Neural progenitor cell (in vitro differentiated cells): Measurements from ENCODE around the gene KLK4. TPM values are rescaled to one million over a fixed set of nuclear protein-coding genes. Genes with fewer than 3 reads are reported as not detected.

Experiments used
- DNase-seq: peaks from one replicate; pipeline ENCODE4 v3.0.0-alpha.2; 2016; ENCODE audit warnings: low spot score
- H2AFZ ChIP-seq: fragments of 200-600 bp; sonication (generic); replicated peaks from 2 replicates; pipeline ENCODE4 v1.6.1; 2016; ENCODE audit warnings: antibody characterized with exemption
- H3F3A ChIP-seq: fragments of 200-600 bp; sonication (generic); 2 replicates; pipeline ENCODE4 v1.6.1; 2016; ENCODE audit warnings: antibody characterized with exemption, low read depth
- H3K27ac ChIP-seq: fragments of 200-600 bp; sonication (generic); 2 replicates; pipeline ENCODE4 v1.5.1; 2016; ENCODE audit warnings: mild to moderate bottlenecking
- H3K27me3 ChIP-seq: fragments of 200-600 bp; sonication (generic); 2 replicates; pipeline ENCODE4 v1.6.1; 2016; ENCODE audit warnings: mild to moderate bottlenecking, moderate library complexity
- H3K36me3 ChIP-seq: fragments of 200-600 bp; sonication (generic); 2 replicates; pipeline ENCODE4 v1.5.1; 2016
- H3K4me1 ChIP-seq: fragments of 200-600 bp; sonication (generic); 2 replicates; pipeline ENCODE4 v1.6.1; 2016; ENCODE audit warnings: mixed run types
- H3K4me2 ChIP-seq: fragments of 200-600 bp; sonication (generic); 2 replicates; pipeline ENCODE4 v1.6.1; 2016
- H3K4me3 ChIP-seq: fragments of 200-600 bp; sonication (generic); 2 replicates; pipeline ENCODE4 v1.5.1; 2016
- H3K79me2 ChIP-seq: fragments of 200-600 bp; sonication (generic); 2 replicates; pipeline ENCODE4 v1.6.1; 2016; ENCODE audit warnings: low read depth
- H3K9ac ChIP-seq: fragments of 200-600 bp; sonication (generic); 2 replicates; pipeline ENCODE4 v1.6.1; 2016
- H3K9me3 ChIP-seq: fragments of 200-600 bp; sonication (generic); 2 replicates; pipeline ENCODE4 v1.5.1; 2016; ENCODE audit warnings: low read depth
- H4K20me1 ChIP-seq: fragments of 200-600 bp; sonication (generic); 2 replicates; pipeline ENCODE4 v1.6.1; 2016; ENCODE audit warnings: low read depth
- H3K27ac Mint-ChIP-seq: 3 replicates; pipeline ENCODE4 v1.8.0; 2021; ENCODE audit warnings: mixed read lengths
- H3K27me3 Mint-ChIP-seq: 2 replicates; pipeline ENCODE4 v1.8.0; 2022; ENCODE audit warnings: low read depth, mild to moderate bottlenecking, inconsistent platforms, moderate library complexity, mixed read lengths; ENCODE audit not compliant: insufficient read depth
- H3K36me3 Mint-ChIP-seq: 3 replicates; pipeline ENCODE4 v1.8.0; 2021; ENCODE audit warnings: mixed read lengths
- H3K4me1 Mint-ChIP-seq: 3 replicates; pipeline ENCODE4 v1.8.0; 2021; ENCODE audit warnings: mixed read lengths
- H3K4me3 Mint-ChIP-seq: 3 replicates; pipeline ENCODE4 v1.8.0; 2021; ENCODE audit warnings: mild to moderate bottlenecking, moderate library complexity, mixed read lengths
- H3K9me3 Mint-ChIP-seq: 3 replicates; pipeline ENCODE4 v1.8.0; 2020; ENCODE audit warnings: mixed read lengths
- EZH2 ChIP-seq: fragments of 200-600 bp; sonication (generic); IDR thresholded peaks from 2 replicates; pipeline ENCODE4 v1.6.1; 2017; ENCODE audit warnings: antibody characterized with exemption, mild to moderate bottlenecking, moderate library complexity
- EZH2phosphoT487 ChIP-seq: fragments of 200-600 bp; sonication (generic); IDR thresholded peaks from 2 replicates; pipeline ENCODE4 v1.6.1; 2017; ENCODE audit warnings: antibody characterized with exemption
- total RNA-seq: library from RNA; depleted of rRNA; stranded (reverse); fragments of >200 nt; gene quantifications from 2 replicates; pipeline ENCODE4 v1.2.3, GENCODE V29; 2015; ENCODE audit warnings: low replicate concordance
- TF ChIP-seq, protein P1 (sequence below): fragments of 200-600 bp; sonication (generic); IDR thresholded peaks from 2 replicates; pipeline ENCODE4 v1.5.1; 2017; ENCODE audit warnings: antibody characterized with exemption, mild to moderate bottlenecking

KLK4 gene
- total RNA-seq, 1 donor from 2014 or later: not detected

DNA sequence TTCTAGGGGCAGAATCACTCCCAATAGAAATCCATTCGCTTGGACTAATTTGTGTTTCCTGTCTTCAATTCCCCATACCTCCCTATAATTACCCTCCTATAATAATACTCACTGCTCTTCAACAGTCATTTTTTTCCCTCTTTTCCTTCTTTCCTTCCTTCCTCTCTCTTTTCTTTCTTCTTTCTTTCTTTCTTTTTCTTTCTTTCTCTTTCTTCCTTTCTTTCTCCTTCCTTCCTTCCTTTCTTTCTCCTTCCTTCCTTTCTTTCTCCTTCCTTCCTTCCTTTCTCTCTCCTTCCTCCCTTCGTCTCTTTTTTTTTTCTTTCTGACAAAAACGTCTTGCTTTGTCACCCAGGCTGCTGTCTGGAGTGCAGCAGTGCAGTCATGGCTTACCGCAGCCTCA lies 33.6 kb upstream of the KLK4 start:
- DNase-seq: no peak
- H3K9ac ChIP-seq: no peak overlapping the region
- Mint-ChIP-seq H3K27me3 (peaks cover 11% of the 10 kb centered on the region), H3K27ac (no peak overlapping the region), H3K4me3 (no peak overlapping the region), H3K36me3 (no peaks in the 10 kb centered on the region), H3K9me3 (peaks cover 7% of the 10 kb centered on the region), H3K4me1 (no peaks in the 10 kb centered on the region)
- H3K27ac ChIP-seq: no peak overlapping the region
- H3K36me3 ChIP-seq: no peaks in the 10 kb centered on the region
- no peak overlapping the region for H2AFZ ChIP-seq
- H3K4me2 ChIP-seq: no peak overlapping the region
- no peaks in the 10 kb centered on the region for H3K9me3 ChIP-seq
- H3K4me3 ChIP-seq: no peak overlapping the region
- no peaks in the 10 kb centered on the region for H3F3A ChIP-seq
- no peaks in the 10 kb centered on the region for H4K20me1 ChIP-seq
- H3K79me2 ChIP-seq: no peaks in the 10 kb centered on the region
- H3K4me1 ChIP-seq: no peaks in the 10 kb centered on the region
- TF ChIP-seq EZH2phosphoT487: no peak
- TF ChIP-seq, protein P1, sequence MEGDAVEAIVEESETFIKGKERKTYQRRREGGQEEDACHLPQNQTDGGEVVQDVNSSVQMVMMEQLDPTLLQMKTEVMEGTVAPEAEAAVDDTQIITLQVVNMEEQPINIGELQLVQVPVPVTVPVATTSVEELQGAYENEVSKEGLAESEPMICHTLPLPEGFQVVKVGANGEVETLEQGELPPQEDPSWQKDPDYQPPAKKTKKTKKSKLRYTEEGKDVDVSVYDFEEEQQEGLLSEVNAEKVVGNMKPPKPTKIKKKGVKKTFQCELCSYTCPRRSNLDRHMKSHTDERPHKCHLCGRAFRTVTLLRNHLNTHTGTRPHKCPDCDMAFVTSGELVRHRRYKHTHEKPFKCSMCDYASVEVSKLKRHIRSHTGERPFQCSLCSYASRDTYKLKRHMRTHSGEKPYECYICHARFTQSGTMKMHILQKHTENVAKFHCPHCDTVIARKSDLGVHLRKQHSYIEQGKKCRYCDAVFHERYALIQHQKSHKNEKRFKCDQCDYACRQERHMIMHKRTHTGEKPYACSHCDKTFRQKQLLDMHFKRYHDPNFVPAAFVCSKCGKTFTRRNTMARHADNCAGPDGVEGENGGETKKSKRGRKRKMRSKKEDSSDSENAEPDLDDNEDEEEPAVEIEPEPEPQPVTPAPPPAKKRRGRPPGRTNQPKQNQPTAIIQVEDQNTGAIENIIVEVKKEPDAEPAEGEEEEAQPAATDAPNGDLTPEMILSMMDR: no peak
- no peak for TF ChIP-seq EZH2
- H3K27me3 ChIP-seq: peaks cover 5% of the 10 kb centered on the region

DNA sequence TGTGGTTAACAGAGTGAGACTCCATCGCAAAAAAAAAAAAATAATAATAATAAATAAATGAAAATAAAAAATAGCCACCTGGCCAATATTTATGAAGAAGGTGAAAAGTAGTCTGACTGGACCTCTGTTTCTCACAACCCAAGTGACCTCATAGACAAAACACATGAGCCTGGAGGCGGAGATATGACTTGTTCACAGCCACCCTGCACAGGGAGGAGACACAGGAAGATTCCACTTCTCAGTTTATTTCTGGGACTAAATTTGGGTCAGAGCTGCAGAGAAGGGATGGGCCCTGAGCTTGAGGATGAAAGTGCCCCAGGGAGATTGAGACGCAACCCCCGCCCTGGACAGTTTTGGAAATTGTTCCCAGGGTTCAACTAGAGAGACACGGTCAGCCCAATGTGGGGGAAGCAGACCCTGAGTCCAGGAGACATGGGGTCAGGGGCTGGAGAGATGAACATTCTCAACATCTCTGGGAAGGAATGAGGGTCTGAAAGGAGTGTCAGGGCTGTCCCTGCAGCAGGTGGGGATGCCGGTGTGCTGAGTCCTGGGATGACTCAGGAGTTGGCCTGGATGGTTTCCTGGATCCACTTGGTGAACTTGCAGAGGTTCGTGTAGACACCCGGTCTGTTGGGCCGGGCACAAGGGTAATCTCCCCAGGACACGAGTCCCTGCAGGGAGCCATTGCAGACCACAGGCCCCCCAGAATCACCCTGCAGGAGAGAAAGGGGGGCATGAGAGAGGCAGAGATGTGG lies 32.1 kb upstream of the KLK4 start:
- H3K4me3 ChIP-seq: no peak overlapping the region
- H3K27me3 Mint-ChIP-seq: peaks cover 11% of the 10 kb centered on the region
- H3K9me3 Mint-ChIP-seq: peaks cover 7% of the 10 kb centered on the region

DNA sequence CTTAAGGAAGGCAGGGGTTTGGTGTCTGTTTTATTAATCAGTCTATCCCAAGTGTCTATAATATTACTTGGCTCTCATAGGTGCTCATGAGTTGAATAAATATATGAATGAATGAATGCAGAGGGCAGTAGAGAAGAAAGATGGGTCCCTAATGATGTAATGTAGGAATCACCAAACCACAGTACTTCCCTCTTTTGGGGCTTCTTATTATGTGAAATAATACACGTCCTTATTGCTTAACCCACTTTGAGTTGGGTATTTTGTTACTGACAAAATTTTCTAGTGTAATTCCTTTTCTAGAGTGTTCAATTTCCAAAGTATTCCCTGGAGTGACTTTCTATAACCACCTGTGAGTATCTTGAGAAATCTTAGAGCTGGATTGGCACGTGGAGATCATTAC lies 28.4 kb upstream of the KLK4 start:
- no peak overlapping the region for H3K4me3 Mint-ChIP-seq
- Histone ChIP-seq H3K9me3 (no peaks in the 10 kb centered on the region), H3F3A (no peaks in the 10 kb centered on the region), H4K20me1 (no peaks in the 10 kb centered on the region), H3K79me2 (no peaks in the 10 kb centered on the region), H3K4me3 (no peak overlapping the region), H3K4me2 (no peak overlapping the region), H3K36me3 (no peaks in the 10 kb centered on the region), H2AFZ (no peak overlapping the region), H3K27ac (no peak overlapping the region), H3K27me3 (no peaks in the 10 kb centered on the region), H3K9ac (no peak overlapping the region), H3K4me1 (no peaks in the 10 kb centered on the region)
- peaks cover 13% of the 10 kb centered on the region for H3K27me3 Mint-ChIP-seq
- H3K9me3 Mint-ChIP-seq: peaks cover 7% of the 10 kb centered on the region
- H3K4me1 Mint-ChIP-seq: no peaks in the 10 kb centered on the region
- H3K36me3 Mint-ChIP-seq: no peaks in the 10 kb centered on the region
- H3K27ac Mint-ChIP-seq: no peak overlapping the region
- TF ChIP-seq EZH2phosphoT487: no peak
- no peak for TF ChIP-seq EZH2
- TF ChIP-seq, protein P1: no peak
- DNase-seq: no peak

More for the DNA sequence above, 32.1 kb upstream of the KLK4 start:
- Mint-ChIP-seq H3K4me3 (no peak overlapping the region), H3K27ac (no peak overlapping the region), H3K36me3 (no peaks in the 10 kb centered on the region), H3K4me1 (no peaks in the 10 kb centered on the region)
- H3K36me3 ChIP-seq: no peaks in the 10 kb centered on the region
- H3K4me1 ChIP-seq: no peaks in the 10 kb centered on the region
- H3F3A ChIP-seq: no peaks in the 10 kb centered on the region
- no peak overlapping the region for H2AFZ ChIP-seq
- no peaks in the 10 kb centered on the region for H4K20me1 ChIP-seq
- no peak overlapping the region for H3K9ac ChIP-seq
- TF ChIP-seq, protein P1: no peak
- TF ChIP-seq EZH2phosphoT487: no peak
- no peak for TF ChIP-seq EZH2
- no peak overlapping the region for H3K27ac ChIP-seq
- no peaks in the 10 kb centered on the region for H3K9me3 ChIP-seq
- H3K79me2 ChIP-seq: no peaks in the 10 kb centered on the region
- H3K4me2 ChIP-seq: no peak overlapping the region
- H3K27me3 ChIP-seq: peaks cover 5% of the 10 kb centered on the region
- no peak for DNase-seq
